K562 (cell line): ENCODE results near the gene SFT2D2. TPM values are rescaled to one million over a fixed set of nuclear protein-coding genes. Genes with fewer than 3 reads are reported as not detected.
A peak's percentile ranks its signal among the peaks of the same experiment; 100 is the strongest.

Source experiments
- ATAC-seq: fragments of 200-7000 bp; cut with Tn5 transposase; 3 replicates; pipeline ENCODE4 v1.9.1; 2020; ENCODE audit warnings: moderate library complexity
- BruUV-seq: library from RNA; stranded (reverse); fragments of 400-500 nt; replicated peaks from 2 replicates; lab custom pipeline; 2021; lab: Mats Ljungman, UMichigan
- CTCF ChIA-PET: fragments of 300-600 bp; formaldehyde crosslinking; extraction: SDS; loops from one replicate; lab custom pipeline; 2021; ENCODE audit warnings: low intra/inter-chr PET ratio; lab: Yijun Ruan, JAX
- POLR2A ChIA-PET: fragments of 300-600, 350-650 bp; sonication (Branson Sonifier 250); formaldehyde crosslinking; extraction: SDS; loops from one replicate; lab custom pipeline; 2021; ENCODE audit warnings: antibody characterized with exemption, inconsistent platforms; lab: Yijun Ruan, JAX
- DNase-seq, 4 experiments: peaks; one replicate each; pipeline versions ENCODE4 v3.0.0 to v3.0.0-alpha.2; 2011 to 2018; ENCODE audit warnings: low spot score in 3 of 4, mixed read lengths in 3 of 4; ENCODE audit errors: extremely low read depth in 1 of 4
- FAIRE-seq: peaks from 2 replicates; lab custom pipeline; 2011; peaks lifted over from hg19 to GRCh38; lab: Jason Lieb, UNC
- H2AFZ ChIP-seq: 2 replicates; pipeline ENCODE4 v1.6.0; 2011; ENCODE audit warnings: low read depth, low read length, control low read depth, inconsistent platforms
- H3K27ac ChIP-seq: fragments of 200-600 bp; 3 replicates; pipeline ENCODE4 v1.8.0; 2011; ENCODE audit warnings: low read depth, mild to moderate bottlenecking, control low read depth, inconsistent platforms, low read length, moderate library complexity, mixed read lengths; ENCODE audit errors: extremely low read depth
- H3K27me3 ChIP-seq, 2 experiments: fragments of 300-600 bp in 1 of 2; 2 replicates in 1 of 2; 3 replicates in 1 of 2; pipeline versions ENCODE4 v1.6.0 to v1.8.0; 2011; ENCODE audit warnings: inconsistent platforms in 2 of 2, low read length in 2 of 2, mild to moderate bottlenecking in 1 of 2, mixed read lengths in 1 of 2, moderate library complexity in 1 of 2; ENCODE audit not compliant: control insufficient read depth in 2 of 2, insufficient read depth in 2 of 2
- H3K36me3 ChIP-seq: fragments of 300-600 bp; 3 replicates; pipeline ENCODE4 v1.8.0; 2011; ENCODE audit warnings: mild to moderate bottlenecking, low read length, inconsistent platforms; ENCODE audit not compliant: control insufficient read depth, insufficient read depth
- H3K4me1 ChIP-seq, 2 experiments: fragments of 200-600 bp in 1 of 2; replicated peaks in 1 of 2; 2 replicates in 1 of 2; 3 replicates in 1 of 2; pipeline versions ENCODE4 v1.5.1 to v1.8.0; 2011; ENCODE audit warnings: inconsistent platforms in 2 of 2, low read length in 2 of 2, mild to moderate bottlenecking in 1 of 2, mixed read lengths in 1 of 2, moderate library complexity in 1 of 2; ENCODE audit not compliant: control insufficient read depth in 2 of 2, insufficient read depth in 2 of 2
- H3K4me2 ChIP-seq: 2 replicates; pipeline ENCODE4 v1.6.1; 2011; ENCODE audit warnings: low read length, control low read depth, inconsistent platforms, mixed read lengths; ENCODE audit not compliant: insufficient read depth
- H3K4me3 ChIP-seq: fragments of 200-600 bp; sonication (generic), shearing (Covaris generic); 2 replicates; pipeline ENCODE4 v1.5.1; 2016; ENCODE audit warnings: control low read depth, inconsistent platforms
- H3K79me2 ChIP-seq: fragments of 200-600 bp; 3 replicates; pipeline ENCODE4 v1.8.0; 2011; ENCODE audit warnings: low read length, inconsistent platforms; ENCODE audit not compliant: control insufficient read depth, insufficient read depth
- H3K9ac ChIP-seq, 2 experiments: 2 replicates each; pipeline versions ENCODE4 v1.6.0 to v1.6.1; 2011; ENCODE audit warnings: low read depth in 2 of 2, low read length in 2 of 2, control low read depth in 1 of 2, inconsistent platforms in 1 of 2, mild to moderate bottlenecking in 1 of 2, mixed read lengths in 1 of 2; ENCODE audit not compliant: insufficient read depth in 1 of 2
- H3K9me1 ChIP-seq: one replicate; pipeline ENCODE4 v1.6.0; 2011; ENCODE audit warnings: inconsistent platforms, mild to moderate bottlenecking, low read length, moderate library complexity; ENCODE audit not compliant: control insufficient read depth, insufficient read depth
- H3K9me3 ChIP-seq: replicated peaks from 2 replicates; pipeline ENCODE4 v1.5.1; 2011; ENCODE audit warnings: low read depth, low read length, inconsistent platforms; ENCODE audit not compliant: control insufficient read depth, insufficient read depth
- H4K20me1 ChIP-seq: replicated peaks from 2 replicates; pipeline ENCODE4 v1.6.1; 2011; ENCODE audit warnings: low read length, inconsistent platforms, mixed read lengths; ENCODE audit not compliant: control insufficient read depth, insufficient read depth
- E2F3 ChIP-seq: fragments of 250-450 bp; sonication (Bioruptor Pico); IDR thresholded peaks from 2 replicates; pipeline ENCODE4 v1.4.0; 2020; ENCODE audit warnings: mild to moderate bottlenecking
- MTA3 ChIP-seq: fragments of 450-650 bp; formaldehyde crosslinking; IDR thresholded peaks from 2 replicates; pipeline ENCODE4 v1.6.1; 2017; ENCODE audit warnings: mild to moderate bottlenecking, borderline replicate concordance
- NCOA6 ChIP-seq: fragments of 450-650 bp; IDR thresholded peaks from 2 replicates; pipeline ENCODE4 v1.6.1; 2017; ENCODE audit warnings: mild to moderate bottlenecking
- NELFE ChIP-seq: IDR thresholded peaks from 2 replicates; pipeline ENCODE4 v1.6.1; 2011; ENCODE audit warnings: mild to moderate bottlenecking; ENCODE audit not compliant: insufficient read depth, insufficient read length
- NR2C1 ChIP-seq, 2 experiments: fragments of 450-650 bp; IDR thresholded peaks; 2 replicates each; pipeline ENCODE4 v1.6.1; 2017; ENCODE audit warnings: mild to moderate bottlenecking in 2 of 2, antibody characterized with exemption in 1 of 2, inconsistent platforms in 1 of 2, missing compliant biosample characterization in 1 of 2, missing genetic modification characterization in 1 of 2
- NR2C2 ChIP-seq, 2 experiments: fragments of 200-800 bp in 1 of 2; sonication (Bioruptor generic) in 1 of 2; sonication (generic) in 1 of 2; formaldehyde crosslinking in 1 of 2; IDR thresholded peaks; 2 replicates each; pipeline versions ENCODE4 v1.6.1 to v1.8.0; 2016 to 2022; ENCODE audit warnings: mild to moderate bottlenecking in 1 of 2, missing compliant biosample characterization in 1 of 2, missing genetic modification characterization in 1 of 2, missing genetic modification reagents in 1 of 2
- RBM39 ChIP-seq: fragments of 200-400 bp; formaldehyde crosslinking; optimal IDR thresholded peaks from 2 replicates; pipeline ENCODE3; 2018; ENCODE audit warnings: low read depth, low read length
- SMC3 ChIP-seq: conservative IDR thresholded peaks from 2 replicates; pipeline ENCODE4 v1.6.1; 2011; ENCODE audit warnings: low read depth, low read length, improper control_type of control experiment; ENCODE audit not compliant: insufficient read depth
- ZNF57 ChIP-seq: fragments of 450-650 bp; formaldehyde crosslinking; IDR thresholded peaks from 2 replicates; pipeline ENCODE4 v1.4.0; 2020; ENCODE audit warnings: mild to moderate bottlenecking, moderate library complexity
- WGBS: fragments of 100-300 bp; shearing (Covaris generic); methylation state at CpG from one replicate; pipeline ENCODE4 v1.1.6; 2016; ENCODE audit warnings: low coverage, mixed read lengths; ENCODE audit not compliant: insufficient coverage; ENCODE audit errors: missing lambda C conversion rate; 5-methylcytosine and 5-hydroxymethylcytosine counted together
- in situ Hi-C: fragments of 300-500 bp; cut with MboI; formaldehyde crosslinking; loops from 4 replicates; pipeline ENCODE4 v1.15.0; 2018; ENCODE audit warnings: inconsistent platforms, mixed read lengths
- intact Hi-C: fragments of 100-400 bp; cut with micrococcal nuclease; formaldehyde crosslinking; loops from 2 replicates; pipeline ENCODE4 v1.14.2; 2022
- polyA plus RNA-seq, 8 experiments: library from polyadenylated mRNA; depleted of rRNA in 4 of 8; stranded (reverse) in 5 of 8; unstranded in 3 of 8; fragments of >200 nt; fragmentation: Nextera tagmentation in 2 of 8; fragmentation: Illumina TruSeq in 1 of 8; extraction: Ambion mirVana in 2 of 8; extraction: Trizol in 1 of 8; gene quantifications; 2 replicates each; pipeline versions ENCODE4 v1.2.1 to v1.2.3, GENCODE V29; 2011 to 2014; ENCODE audit warnings: inconsistent platforms in 1 of 8, missing spikeins in 1 of 8
- total RNA-seq, 7 experiments: library from RNA; depleted of rRNA in 6 of 7; stranded (reverse); fragments of >200 nt in 6 of 7; fragmentation: Illumina TruSeq in 2 of 7; extraction: Trizol in 2 of 7; gene quantifications; 2 replicates each; pipeline versions ENCODE4 v1.2.1 to v1.2.3, GENCODE V29; 2011 to 2021; ENCODE audit warnings: low replicate concordance in 1 of 7
- TF ChIP-seq, protein P1 (sequence below): fragments of 250-450 bp; sonication (Bioruptor Pico); IDR thresholded peaks from 2 replicates; pipeline ENCODE4 v1.5.0; 2020; ENCODE audit warnings: mild to moderate bottlenecking
- TF ChIP-seq, protein P2 (sequence below): fragments of 450-650 bp; IDR thresholded peaks from 2 replicates; pipeline ENCODE4 v1.6.1; 2014; ENCODE audit warnings: low read depth, mild to moderate bottlenecking, moderate library complexity, borderline replicate concordance

The SFT2D2 gene
- total and polyA plus RNA-seq, 9 of the 15 experiments (the other 6 are each of a cell fraction or from before 2014, with no cell fraction given) = 3.4 to 50.1 (median 21.6) TPM

DNA sequence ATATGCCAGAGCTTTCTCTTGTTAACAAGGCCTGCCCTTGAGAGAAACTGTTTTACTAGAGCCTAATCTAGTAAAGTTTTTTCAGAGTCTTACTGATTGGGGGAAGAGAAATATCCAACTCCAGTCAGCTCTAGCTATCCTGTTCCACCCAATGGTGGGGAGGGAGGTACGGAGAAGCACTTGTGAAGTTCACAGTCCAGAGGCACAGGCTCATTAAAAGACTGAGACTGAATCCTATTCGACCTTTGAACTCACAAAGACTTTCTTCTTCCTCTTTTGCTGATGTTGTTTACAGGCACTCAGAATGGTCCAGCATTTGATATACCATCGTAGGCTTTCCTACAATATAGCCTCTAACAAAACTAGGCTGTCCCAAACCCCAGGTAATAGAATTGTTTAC lies 15.5 kb upstream of the SFT2D2 start:
- H3K4me2 ChIP-seq = no peak overlapping the region
- ATAC-seq (no peak), FAIRE-seq (no peak), DNase-seq (no peak)
- no peaks in the 10 kb centered on the region for H3K79me2 ChIP-seq
- in situ Hi-C loops = no loop called here
- no peak overlapping the region for H3K9ac ChIP-seq
- no peak overlapping the region for H3K4me3 ChIP-seq
- no peaks in the 10 kb centered on the region for H3K4me1 ChIP-seq
- intact Hi-C loops = no loop called here
- H2AFZ ChIP-seq = no peak overlapping the region
- H3K9me3 ChIP-seq = peaks cover 3% of the 10 kb centered on the region; the same call in 1 of the 2 replicates
- ChIA-PET POLR2A (interaction anchor here (0.5 kb wide), 1 partner anchor 385 kb away, joined by 3 read pairs; no protein-coding TSS in a partner anchor), CTCF (no interaction called here)
- TF ChIP-seq NR2C1 (IDR thresholded peaks at IDR 0.05) = peak; percentile 66
- peak; percentile 49; the same call in 1 of the 2 replicates for TF ChIP-seq NR2C1 (tag; IDR thresholded peaks at IDR 0.05)
- peak; percentile 68; the same call in 1 of the 2 replicates for TF ChIP-seq NR2C2 (CRISPR knock-in tag; IDR thresholded peaks at IDR 0.05)
- peak; percentile 41; the same call in 1 of the 2 replicates for TF ChIP-seq NR2C2 (tag; IDR thresholded peaks at IDR 0.05)
- no peak for TF ChIP-seq SMC3
- peaks cover 34% of the 10 kb centered on the region for H3K36me3 ChIP-seq
- no peak overlapping the region for H3K27ac ChIP-seq
- WGBS = 67% methylated on average over 3 of the region's 3 CpGs
- no TSS peak for BruUV-seq
- H3K9me1 ChIP-seq = no peaks in the 10 kb centered on the region
- H4K20me1 ChIP-seq = no peaks in the 10 kb centered on the region
- H3K27me3 ChIP-seq = no peaks in the 10 kb centered on the region

- CTCF ChIA-PET = no interaction called here
- BruUV-seq = no TSS peak
- 89% methylated on average over 2 of the region's 2 CpGs for WGBS
- no peaks in the 10 kb centered on the region for H3K27me3 ChIP-seq
- intact Hi-C loops (no loop called here), in situ Hi-C loops (no loop called here)
- peaks cover 0 to 1% of the 10 kb centered on the region in 2 experiments; a peak in 1 of 5 replicates for H3K4me1 ChIP-seq
- no peak overlapping the region for H3K27ac ChIP-seq
- no peaks in the 10 kb centered on the region for H4K20me1 ChIP-seq
- no peak overlapping the region for H3K4me3 ChIP-seq
- FAIRE-seq = no peak
- H3K79me2 ChIP-seq = 0 out of 3 replicates have a peak, but pooled peaks cover 2% of the 10 kb centered on the region
- no peak overlapping the region for H3K4me2 ChIP-seq
- peaks cover 35% of the 10 kb centered on the region for H3K36me3 ChIP-seq
- H3K9me1 ChIP-seq = no peaks in the 10 kb centered on the region
- peaks cover 3% of the 10 kb centered on the region; the same call in 1 of the 2 replicates for H3K9me3 ChIP-seq
- H3K9ac ChIP-seq = no peak overlapping the region
- POLR2A ChIA-PET = interaction anchor here (1.1 kb wide), 1 partner anchor 17 kb away, joined by 3 read pairs; no protein-coding TSS in a partner anchor
- ATAC-seq = no peak
- no peak for DNase-seq
- H2AFZ ChIP-seq = no peak overlapping the region
- TF ChIP-seq NCOA6 (no peak), ZNF57 (CRISPR knock-in tag) (no peak), RBM39 (no peak), NELFE (no peak), E2F3 (CRISPR knock-in tag) (no peak), MTA3 (no peak)
- TF ChIP-seq, protein P1, sequence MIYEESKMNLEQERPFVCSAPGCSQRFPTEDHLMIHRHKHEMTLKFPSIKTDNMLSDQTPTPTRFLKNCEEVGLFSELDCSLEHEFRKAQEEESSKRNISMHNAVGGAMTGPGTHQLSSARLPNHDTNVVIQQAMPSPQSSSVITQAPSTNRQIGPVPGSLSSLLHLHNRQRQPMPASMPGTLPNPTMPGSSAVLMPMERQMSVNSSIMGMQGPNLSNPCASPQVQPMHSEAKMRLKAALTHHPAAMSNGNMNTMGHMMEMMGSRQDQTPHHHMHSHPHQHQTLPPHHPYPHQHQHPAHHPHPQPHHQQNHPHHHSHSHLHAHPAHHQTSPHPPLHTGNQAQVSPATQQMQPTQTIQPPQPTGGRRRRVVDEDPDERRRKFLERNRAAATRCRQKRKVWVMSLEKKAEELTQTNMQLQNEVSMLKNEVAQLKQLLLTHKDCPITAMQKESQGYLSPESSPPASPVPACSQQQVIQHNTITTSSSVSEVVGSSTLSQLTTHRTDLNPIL (CRISPR knock-in tag) = no peak
- TF ChIP-seq, protein P2, sequence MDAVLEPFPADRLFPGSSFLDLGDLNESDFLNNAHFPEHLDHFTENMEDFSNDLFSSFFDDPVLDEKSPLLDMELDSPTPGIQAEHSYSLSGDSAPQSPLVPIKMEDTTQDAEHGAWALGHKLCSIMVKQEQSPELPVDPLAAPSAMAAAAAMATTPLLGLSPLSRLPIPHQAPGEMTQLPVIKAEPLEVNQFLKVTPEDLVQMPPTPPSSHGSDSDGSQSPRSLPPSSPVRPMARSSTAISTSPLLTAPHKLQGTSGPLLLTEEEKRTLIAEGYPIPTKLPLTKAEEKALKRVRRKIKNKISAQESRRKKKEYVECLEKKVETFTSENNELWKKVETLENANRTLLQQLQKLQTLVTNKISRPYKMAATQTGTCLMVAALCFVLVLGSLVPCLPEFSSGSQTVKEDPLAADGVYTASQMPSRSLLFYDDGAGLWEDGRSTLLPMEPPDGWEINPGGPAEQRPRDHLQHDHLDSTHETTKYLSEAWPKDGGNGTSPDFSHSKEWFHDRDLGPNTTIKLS = no peak
These were observed 12.5 kb upstream of the SFT2D2 start for GRCh38 chr1:168213349-168213748.
